Activated CD4-positive, alpha-beta T cell treated with anti-CD3 and anti-CD28 coated beads, Interleukin-2, amount 50 U/mL, for 48 hours (primary cell): Measurements from ENCODE around the gene CEP95.
"Not testable (repeated sequence)": the region's sequence is repeated elsewhere in the genome, so short reads cannot be mapped to it uniquely, and the experiment has no call there.

Experiments used
- DNase-seq, 2 experiments: peaks; one replicate each; pipeline ENCODE4 v3.0.0-alpha.2; 2020

Gene CEP95

GRCh38 chr17:64506576-64507412 is at the start of gene CEP95:
Gene CEP95 (plus strand): TSS chr17:64506977. CDS start chr17:64507098, 121 bp downstream.
- DNase-seq: peak; percentile 95 to 97

DNA sequence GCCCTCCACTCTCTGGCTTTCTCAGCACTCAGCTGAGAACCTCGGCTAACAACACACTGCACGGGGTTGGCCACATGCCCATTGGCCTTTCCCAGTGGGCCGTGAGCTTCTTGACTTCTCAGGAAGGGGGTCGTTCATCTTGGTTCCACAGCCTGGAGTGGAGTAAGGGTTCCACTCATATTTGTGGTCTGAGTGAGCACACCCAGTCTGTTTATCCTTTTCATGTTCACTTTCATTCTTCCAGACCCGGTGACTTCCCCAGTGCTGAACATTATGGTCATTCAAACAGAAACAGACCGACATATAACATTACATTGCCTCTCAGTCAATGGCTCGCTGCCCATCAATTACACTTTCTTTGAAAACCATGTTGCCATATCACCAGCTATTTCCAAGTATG is 49.6 kb upstream of the CEP95 start:
- DNase-seq: no peak

DNA sequence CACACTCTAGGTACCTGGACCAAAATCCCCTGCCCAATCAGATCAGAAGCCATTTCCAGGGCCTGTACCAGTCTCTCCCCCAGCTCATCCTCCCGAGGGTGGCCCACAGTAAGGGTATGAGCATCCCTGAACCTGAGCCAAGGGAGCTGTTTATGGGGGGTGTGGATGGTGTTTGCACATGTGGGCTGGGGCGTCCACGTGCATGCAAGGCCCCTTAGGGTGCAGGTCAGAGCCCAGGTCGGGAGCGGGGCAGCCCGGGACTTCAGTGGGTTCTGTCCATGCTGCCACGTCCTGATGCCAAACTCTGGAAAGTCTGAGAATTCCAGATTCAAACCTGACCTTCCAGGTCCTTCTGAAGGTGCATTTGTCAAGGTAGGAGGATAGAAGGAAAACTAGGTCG is 48.0 kb upstream of the CEP95 start:
- no peak for DNase-seq

GRCh38 chr17:64459284-64459747 is 47.5 kb upstream of the CEP95 start:
- no peak for DNase-seq

- not testable (repeated sequence) for DNase-seq
Observed at GRCh38 chr17:64459818-64460217, 47.0 kb upstream of the CEP95 start.

DNA sequence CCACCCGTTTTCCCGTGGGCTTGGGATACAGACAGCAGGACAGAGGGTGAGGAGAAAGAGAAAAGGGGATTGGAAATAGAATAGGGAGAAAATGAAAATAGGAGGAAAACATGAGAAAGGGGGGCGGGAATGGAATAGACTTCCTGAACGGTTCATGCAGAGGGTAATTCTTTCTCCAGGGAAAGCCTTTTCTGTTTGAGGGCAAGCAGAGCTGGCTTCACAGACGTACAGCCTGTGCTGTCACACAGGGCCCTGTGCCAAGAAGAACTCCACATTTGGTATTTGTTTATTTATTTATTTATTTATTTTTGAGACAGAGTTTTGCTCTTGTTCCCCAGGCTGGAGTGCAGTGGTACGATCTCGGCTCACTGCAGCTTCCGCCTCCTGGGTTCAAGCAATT is 45.8 kb upstream of the CEP95 start:
- no peak for DNase-seq

DNA sequence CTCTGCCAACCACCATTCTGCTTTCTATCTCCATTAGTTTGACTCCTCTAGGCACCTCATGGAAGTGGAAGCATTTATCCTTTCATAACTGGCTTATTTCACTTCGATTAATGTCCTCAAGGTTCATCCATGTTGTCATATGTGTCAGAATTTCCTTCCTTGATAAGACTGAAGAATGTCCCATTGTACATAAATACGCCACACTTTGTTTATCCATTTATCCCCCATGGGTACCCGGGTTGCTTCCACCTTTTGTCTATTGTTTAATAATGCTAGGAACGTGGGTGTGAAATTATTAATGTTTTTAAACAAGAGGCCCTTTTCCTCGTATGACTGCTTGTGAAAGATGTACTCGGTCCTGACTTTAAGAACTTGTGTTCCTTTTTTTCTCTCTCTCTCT is 45.0 kb upstream of the CEP95 start:
- no peak for DNase-seq

DNA sequence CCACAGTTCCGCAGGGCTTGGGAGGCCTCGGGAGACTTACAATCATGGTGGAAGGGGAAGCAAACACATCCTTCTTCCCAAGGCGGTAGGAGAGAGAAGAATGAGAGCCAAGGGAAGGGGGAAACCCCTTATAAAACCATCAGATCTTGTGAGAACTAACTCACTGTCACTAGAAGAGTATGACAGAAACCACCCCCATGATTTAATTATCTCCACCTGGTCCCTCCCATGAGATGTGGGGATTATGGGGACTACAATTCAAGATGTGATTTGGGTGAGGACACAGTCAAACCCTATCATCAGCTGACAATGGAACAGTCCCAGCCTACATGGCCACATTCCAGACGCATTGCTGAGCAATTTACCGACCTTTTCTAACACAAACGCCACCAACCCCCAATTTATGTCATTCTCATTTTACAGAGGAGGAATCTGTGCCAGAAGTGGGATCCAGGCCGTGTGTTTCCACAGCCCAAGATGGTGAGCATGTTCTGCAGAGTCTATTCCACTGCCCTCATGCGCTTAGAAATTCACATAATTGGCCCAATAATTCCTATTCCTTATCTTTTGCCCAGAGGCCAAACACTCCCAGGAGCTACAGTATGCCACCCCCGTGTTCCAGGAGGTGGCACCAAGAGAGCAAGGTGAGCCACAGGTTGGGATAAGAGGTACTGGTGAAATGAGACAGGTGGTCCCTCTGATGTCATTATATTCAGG is 40.6 kb upstream of the CEP95 start:
- no peak for DNase-seq

- DNase-seq: not testable (repeated sequence)
Observed at GRCh38 chr17:64466834-64467233, 39.9 kb upstream of the CEP95 start.

- no peak for DNase-seq
Observed at GRCh38 chr17:64470625-64471024, 36.2 kb upstream of the CEP95 start.

- no peak for DNase-seq
Observed at GRCh38 chr17:64471440-64471839, 35.3 kb upstream of the CEP95 start.

GRCh38 chr17:64472564-64472963 is 34.2 kb upstream of the CEP95 start:
- DNase-seq: no peak

- no peak for DNase-seq
Observed at GRCh38 chr17:64477849-64478248, 28.9 kb upstream of the CEP95 start.

DNA sequence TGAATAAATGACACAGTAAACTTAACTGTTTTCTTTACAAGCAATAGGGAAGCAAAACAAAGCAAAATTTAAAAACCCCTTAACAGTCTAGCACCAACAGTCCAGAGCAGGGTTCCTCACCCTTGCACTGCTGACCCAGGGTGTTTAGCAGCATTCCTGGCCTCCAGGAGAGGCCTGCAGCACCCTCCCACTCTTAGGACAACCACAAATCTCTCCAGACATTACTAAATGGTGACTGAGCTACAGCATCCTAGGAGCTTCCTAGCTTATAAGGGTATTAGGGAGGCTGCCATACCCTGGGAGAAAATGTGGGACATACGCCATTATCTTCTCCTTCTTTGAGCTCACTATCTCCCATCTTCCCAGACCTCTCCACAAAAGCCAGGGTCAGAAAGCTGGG is 25.8 kb upstream of the CEP95 start:
- DNase-seq: no peak

DNA sequence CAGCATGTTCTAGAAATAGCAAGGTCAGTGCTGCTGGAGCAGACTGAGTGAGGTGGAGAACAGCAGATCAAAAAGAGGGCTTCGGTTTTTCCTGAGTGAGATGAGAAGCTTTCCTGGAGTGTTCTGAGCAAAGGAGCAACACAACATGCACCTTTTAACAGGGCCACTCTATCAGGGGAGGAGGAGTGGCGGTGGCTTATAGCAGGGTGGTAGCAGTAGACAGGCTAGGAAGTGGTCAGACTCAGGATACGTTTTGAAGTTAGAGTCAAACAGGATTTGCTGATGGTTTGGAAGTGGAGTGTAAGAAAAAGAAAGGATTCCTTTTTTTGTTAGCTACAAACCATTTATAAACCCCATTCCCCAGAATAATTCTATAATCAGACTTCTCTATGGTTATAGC is 22.4 kb upstream of the CEP95 start:
- no peak for DNase-seq

GRCh38 chr17:64488301-64488700 is 18.5 kb upstream of the CEP95 start:
- DNase-seq: no peak

GRCh38 chr17:64491034-64491860 is 15.5 kb upstream of the CEP95 start:
- peak; percentile 56 to 67 for DNase-seq

GRCh38 chr17:64491994-64492393 is 14.8 kb upstream of the CEP95 start:
- no peak for DNase-seq

DNA sequence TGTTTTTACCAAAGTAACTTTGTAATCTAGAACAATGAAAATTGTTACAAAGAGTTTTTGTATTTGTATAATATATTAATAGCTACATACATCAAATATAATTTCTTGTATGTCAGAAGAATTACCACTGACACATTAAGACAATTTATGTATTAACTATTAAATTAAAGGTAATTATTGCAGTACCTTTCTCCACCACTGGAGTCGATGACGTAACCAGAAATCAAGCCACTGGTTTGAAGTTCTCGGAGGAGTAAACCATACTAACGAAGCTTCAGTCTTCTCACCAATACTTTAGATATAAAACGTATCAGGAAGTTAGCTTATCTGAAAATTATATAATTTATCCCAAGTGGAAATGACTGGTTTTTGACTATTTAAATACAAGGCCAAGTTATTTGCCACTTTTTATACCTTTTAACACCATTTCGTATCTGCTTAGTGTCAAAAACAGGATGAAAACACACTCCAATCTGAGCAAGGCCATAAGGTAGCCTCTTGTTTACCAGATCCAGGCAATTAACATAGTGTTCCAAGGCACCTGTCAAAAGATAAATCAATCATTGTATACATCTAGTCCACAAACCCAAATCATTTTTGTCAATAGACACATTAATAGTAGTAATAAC is 14.2 kb upstream of the CEP95 start:
- DNase-seq: no peak

- DNase-seq: no peak
Observed at GRCh38 chr17:64494121-64494520, 12.7 kb upstream of the CEP95 start.

DNA sequence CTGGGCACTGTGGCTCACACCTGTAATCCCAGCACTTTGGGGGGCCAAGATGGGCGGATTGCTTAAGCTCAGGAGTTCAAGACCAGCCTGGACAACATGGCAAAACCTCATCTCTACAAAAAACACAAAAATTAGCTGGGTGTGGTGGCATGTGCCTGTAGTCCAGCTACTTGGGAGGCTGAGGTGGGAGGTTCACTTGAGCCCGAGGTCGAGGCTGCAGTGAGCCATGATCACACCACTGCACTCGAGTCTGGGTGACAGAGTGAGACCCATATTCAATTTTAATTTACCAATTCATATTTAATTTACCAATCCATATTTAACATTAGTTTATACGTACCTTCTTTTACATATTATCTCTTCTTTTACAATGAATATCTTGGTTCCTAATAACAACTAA is 11.5 kb upstream of the CEP95 start:
- not testable (repeated sequence) for DNase-seq

- DNase-seq: no peak
Observed at GRCh38 chr17:64496348-64496785, 10.4 kb upstream of the CEP95 start.
